H1 (cell line): Measurements from ENCODE around the gene SVIL. TPM values are rescaled to one million over a fixed set of nuclear protein-coding genes. Genes with fewer than 3 reads are reported as not detected.

Experiments
- CTCF ChIA-PET: fragments of 300-600 bp; sonication (Branson Sonifier 250); formaldehyde crosslinking; loops from one replicate; lab custom pipeline; 2021; ENCODE audit not compliant: partially characterized antibody; lab: Charles Lee
- POLR2A ChIA-PET: fragments of 300-600 bp; sonication (Branson Sonifier 250); formaldehyde crosslinking; loops from one replicate; lab custom pipeline; 2021; ENCODE audit warnings: inconsistent platforms; ENCODE audit not compliant: partially characterized antibody; lab: Charles Lee
- DNase-seq, 2 experiments: peaks; one replicate each; pipeline versions ENCODE4 v3.0.0 to v3.0.0-alpha.2; 2010 to 2022; ENCODE audit warnings: low spot score in 2 of 2, low read depth in 1 of 2, mixed read lengths in 1 of 2
- FAIRE-seq: peaks from 2 replicates; lab custom pipeline; 2011; peaks lifted over from hg19 to GRCh38; lab: Jason Lieb, UNC
- H2AFZ ChIP-seq: 2 replicates; pipeline ENCODE4 v1.8.1; 2012; ENCODE audit warnings: low read length, inconsistent platforms
- H2AK5ac ChIP-seq: 2 replicates; pipeline ENCODE4 v1.6.1; 2013; ENCODE audit warnings: low read depth, low read length
- H2BK120ac ChIP-seq: replicated peaks from 2 replicates; pipeline ENCODE3; 2013; ENCODE audit warnings: low read depth, low read length, inconsistent platforms
- H2BK12ac ChIP-seq: 2 replicates; pipeline ENCODE4 v1.6.1; 2013; ENCODE audit warnings: low read depth, low read length
- H2BK15ac ChIP-seq: 2 replicates; pipeline ENCODE4 v1.6.1; 2013; ENCODE audit warnings: low read length
- H2BK20ac ChIP-seq: 2 replicates; pipeline ENCODE4 v1.6.1; 2013; ENCODE audit warnings: low read length
- H2BK5ac ChIP-seq: 2 replicates; pipeline ENCODE4 v1.6.1; 2013; ENCODE audit warnings: low read depth, low read length
- H3K14ac ChIP-seq: 2 replicates; pipeline ENCODE4 v1.6.1; 2013; ENCODE audit warnings: inconsistent platforms; ENCODE audit not compliant: insufficient read length
- H3K18ac ChIP-seq: 2 replicates; pipeline ENCODE4 v1.6.1; 2013; ENCODE audit warnings: low read length; ENCODE audit errors: extremely low read depth
- H3K23ac ChIP-seq: 2 replicates; pipeline ENCODE4 v1.6.1; 2013; ENCODE audit warnings: inconsistent platforms; ENCODE audit not compliant: insufficient read length
- H3K23me2 ChIP-seq: 2 replicates; pipeline ENCODE4 v1.6.1; 2013; ENCODE audit warnings: low read depth, low read length
- H3K27ac ChIP-seq: 2 replicates; pipeline ENCODE4 v1.6.1; 2011; ENCODE audit warnings: low read depth, low read length, inconsistent platforms
- H3K27me3 ChIP-seq, 4 experiments: replicated peaks in 1 of 4; 1 replicate in 1 of 4; 2 replicates in 3 of 4; pipeline versions ENCODE4 v1.6.1 to v1.8.1; 2011 to 2013; ENCODE audit warnings: low read length in 3 of 4, mild to moderate bottlenecking in 3 of 4, inconsistent platforms in 2 of 4, mixed read lengths in 2 of 4, moderate library complexity in 1 of 4; ENCODE audit not compliant: control insufficient read depth in 3 of 4, insufficient read depth in 3 of 4; ENCODE audit errors: extremely low read depth in 1 of 4
- H3K36me3 ChIP-seq, 4 experiments: 2 replicates each; pipeline versions ENCODE4 v1.6.1 to v1.8.1; 2011 to 2013; ENCODE audit warnings: mild to moderate bottlenecking in 4 of 4, low read length in 3 of 4, moderate library complexity in 2 of 4, control low read depth in 1 of 4, inconsistent platforms in 1 of 4; ENCODE audit not compliant: insufficient read depth in 4 of 4, control insufficient read depth in 2 of 4
- H3K4ac ChIP-seq: replicated peaks from 2 replicates; pipeline ENCODE3; 2013; ENCODE audit warnings: low read length, low read depth, mixed read lengths, inconsistent platforms; ENCODE audit not compliant: insufficient read length
- H3K4me1 ChIP-seq, 4 experiments: replicated peaks in 1 of 4; 1 replicate in 1 of 4; 2 replicates in 3 of 4; pipeline versions ENCODE4 v1.6.1 to v1.8.1; 2011 to 2013; ENCODE audit warnings: low read length in 3 of 4, inconsistent platforms in 2 of 4, mixed read lengths in 1 of 4; ENCODE audit not compliant: insufficient read depth in 4 of 4, control insufficient read depth in 3 of 4
- H3K4me2 ChIP-seq, 2 experiments: 2 replicates each; pipeline versions ENCODE4 v1.6.1 to v1.8.1; 2011 to 2013; ENCODE audit warnings: low read depth in 2 of 2, low read length in 2 of 2, control low read depth in 1 of 2, inconsistent platforms in 1 of 2, mild to moderate bottlenecking in 1 of 2; ENCODE audit not compliant: insufficient read depth in 1 of 2
- H3K4me3 ChIP-seq, 4 experiments: fragments of 200-600, 300-600 bp in 1 of 4; sonication (generic), shearing (Covaris generic), sonication (Bioruptor Twin) in 1 of 4; 2 replicates each; pipeline versions ENCODE4 v1.5.1 to v1.8.1; 2011 to 2016; ENCODE audit warnings: low read length in 4 of 4, low read depth in 3 of 4, control low read depth in 2 of 4, inconsistent platforms in 2 of 4, mild to moderate bottlenecking in 2 of 4, mixed read lengths in 1 of 4, moderate library complexity in 1 of 4; ENCODE audit not compliant: insufficient read depth in 2 of 4; ENCODE audit errors: extremely low read depth in 1 of 4
- H3K56ac ChIP-seq: replicated peaks from 2 replicates; pipeline ENCODE3; 2013; ENCODE audit warnings: low read depth, mild to moderate bottlenecking, mixed read lengths, low read length, inconsistent platforms; ENCODE audit not compliant: insufficient read length
- H3K79me1 ChIP-seq: 2 replicates; pipeline ENCODE4 v1.6.1; 2013; ENCODE audit warnings: low read depth, low read length, control low read depth
- H3K79me2 ChIP-seq, 2 experiments: 2 replicates each; pipeline versions ENCODE4 v1.6.1 to v1.8.1; 2012 to 2013; ENCODE audit warnings: low read length in 2 of 2, mild to moderate bottlenecking in 2 of 2, inconsistent platforms in 1 of 2; ENCODE audit not compliant: insufficient read depth in 2 of 2, control insufficient read depth in 1 of 2
- H3K9ac ChIP-seq, 4 experiments: replicated peaks in 1 of 4; 1 replicate in 1 of 4; 2 replicates in 3 of 4; pipeline versions ENCODE4 v1.6.1 to v1.8.1; 2011 to 2013; ENCODE audit warnings: low read depth in 3 of 4, low read length in 3 of 4, control low read depth in 2 of 4, mild to moderate bottlenecking in 2 of 4, moderate library complexity in 2 of 4, inconsistent platforms in 1 of 4; ENCODE audit errors: extremely low read depth in 1 of 4
- H3K9me3 ChIP-seq, 2 experiments: 2 replicates each; pipeline versions ENCODE4 v1.6.1 to v1.8.1; 2012 to 2013; ENCODE audit warnings: mild to moderate bottlenecking in 2 of 2, moderate library complexity in 2 of 2, control low read depth in 1 of 2, inconsistent platforms in 1 of 2, low read depth in 1 of 2, low read length in 1 of 2, mixed read lengths in 1 of 2; ENCODE audit not compliant: insufficient read depth in 2 of 2
- H4K20me1 ChIP-seq, 2 experiments: replicated peaks in 1 of 2; 2 replicates each; pipeline versions ENCODE3 to v1.8.1; 2011 to 2013; ENCODE audit warnings: inconsistent platforms in 2 of 2, low read length in 2 of 2, mild to moderate bottlenecking in 1 of 2; ENCODE audit not compliant: insufficient read depth in 2 of 2, control insufficient read depth in 1 of 2
- H4K5ac ChIP-seq: 2 replicates; pipeline ENCODE4 v1.6.1; 2013; ENCODE audit warnings: low read length, low read depth, mixed read lengths, inconsistent platforms; ENCODE audit not compliant: insufficient read length
- H4K8ac ChIP-seq: 2 replicates; pipeline ENCODE4 v1.8.0; 2013; ENCODE audit warnings: mild to moderate bottlenecking, moderate library complexity, low read length, inconsistent platforms; ENCODE audit not compliant: insufficient read depth; ENCODE audit errors: extremely low read depth
- H4K91ac ChIP-seq: replicated peaks from 2 replicates; pipeline ENCODE3; 2013; ENCODE audit warnings: low read length, mixed read lengths, inconsistent platforms; ENCODE audit not compliant: insufficient read length
- ATF3 ChIP-seq: IDR thresholded peaks from 2 replicates; pipeline ENCODE4 v1.6.1; 2011; ENCODE audit warnings: low read depth, mild to moderate bottlenecking, low read length; ENCODE audit not compliant: insufficient read depth
- BACH1 ChIP-seq: IDR thresholded peaks from 2 replicates; pipeline ENCODE4 v1.6.1; 2012; ENCODE audit warnings: low read length, improper control_type of control experiment
- JUND ChIP-seq: IDR thresholded peaks from 2 replicates; pipeline ENCODE4 v1.6.1; 2011; ENCODE audit warnings: mild to moderate bottlenecking, improper control_type of control experiment, low read length
- KDM4A ChIP-seq: IDR thresholded peaks from one replicate; pipeline ENCODE4 v1.7.1; 2012; ENCODE audit warnings: low read depth, mild to moderate bottlenecking, moderate library complexity, low read length, inconsistent platforms; ENCODE audit not compliant: severe bottlenecking
- POLR2A ChIP-seq, 2 experiments: IDR thresholded peaks; 1 replicate in 1 of 2; 2 replicates in 1 of 2; pipeline ENCODE4 v1.6.1; 2011; ENCODE audit warnings: low read depth in 2 of 2, low read length in 2 of 2, mild to moderate bottlenecking in 2 of 2; ENCODE audit errors: control extremely low read depth in 1 of 2
- POLR2AphosphoS5 ChIP-seq: IDR thresholded peaks from 2 replicates; pipeline ENCODE4 v1.6.1; 2011; ENCODE audit warnings: low read depth, low read length
- SP1 ChIP-seq: IDR thresholded peaks from 2 replicates; pipeline ENCODE4 v1.6.1; 2011; ENCODE audit warnings: low read depth, low read length
- SP2 ChIP-seq: IDR thresholded peaks from 2 replicates; pipeline ENCODE4 v1.6.1; 2012; ENCODE audit warnings: mild to moderate bottlenecking, low read length, inconsistent platforms
- TAF7 ChIP-seq: optimal IDR thresholded peaks from 2 replicates; pipeline ENCODE3; 2011; ENCODE audit warnings: low read depth, mild to moderate bottlenecking, inconsistent platforms, low read length, moderate library complexity, borderline replicate concordance
- TCF12 ChIP-seq: IDR thresholded peaks from 2 replicates; pipeline ENCODE4 v1.6.1; 2011; ENCODE audit warnings: low read depth, mild to moderate bottlenecking, low read length
- WGBS, 2 experiments: shearing (Covaris generic) in 1 of 2; methylation state at CpG; one replicate each; pipeline versions ENCODE4 v1.1.6 to v1.1.7; 2013 to 2015; ENCODE audit warnings: low lambda C conversion rate in 2 of 2, mixed read lengths in 2 of 2, inconsistent platforms in 1 of 2, low coverage in 1 of 2, missing lambda C conversion rate in 1 of 2; ENCODE audit not compliant: insufficient replicate concordance in 2 of 2, insufficient coverage in 1 of 2, insufficient read length in 1 of 2; ENCODE audit errors: extremely low coverage in 1 of 2, missing lambda C conversion rate in 1 of 2; 5-methylcytosine and 5-hydroxymethylcytosine counted together
- polyA plus RNA-seq, 7 experiments: library from polyadenylated mRNA; depleted of rRNA in 3 of 7; stranded (reverse) in 5 of 7; unstranded in 2 of 7; fragments of >200 nt in 5 of 7; fragments of 200-250 nt in 2 of 7; gene quantifications; 1 replicate in 5 of 7; 2 replicates in 1 of 7; 4 replicates in 1 of 7; pipeline versions ENCODE4 v1.2.1 to v1.2.3, GENCODE V29; 2011 to 2013; ENCODE audit warnings: missing spikeins in 2 of 7, mixed read lengths in 2 of 7
- total RNA-seq: library from RNA; stranded (reverse); fragmentation: NEBNext Ultra II Directional; extraction: Animal tissue kit (Norgen Biotek cat#: 25700); gene quantifications from 2 replicates; pipeline ENCODE4 v1.2.1, GENCODE V29; 2021

The SVIL gene
- total and polyA plus RNA-seq, 2 of the 8 experiments (the other 6 are each of a cell fraction or from before 2014, with no cell fraction given): 4.7 to 15.4 TPM

GRCh38 chr10:29631049-29631339 is 3.8 kb downstream of the SVIL start:
- Histone ChIP-seq H4K91ac (peak overlapping the region; percentile 52), H4K8ac (no peak overlapping the region), H4K5ac (no peak overlapping the region), H3K23ac (no peak overlapping the region), H3K4me1 (peaks cover 7 to 13% (median 11%) of the 10 kb centered on the region in 4 experiments; a peak in 5 of 7 replicates), H3K9me3 (no peaks in the 10 kb centered on the region), H3K4me2 (no peak overlapping the region), H3K23me2 (no peaks in the 10 kb centered on the region), H3K79me2 (peaks cover 0 to 4% of the 10 kb centered on the region in 2 experiments; a peak in 2 of 4 replicates), H3K4ac (no peak overlapping the region), H2BK20ac (0 out of 2 replicates have a peak overlapping the region, but pooled peaks have one; percentile 34), H3K56ac (no peak overlapping the region), H3K27ac (no peak overlapping the region), H3K14ac (no peak overlapping the region), H3K27me3 (no peaks in the 10 kb centered on the region), H3K4me3 (no peak overlapping the region), H2BK120ac (no peak overlapping the region), H3K79me1 (0 out of 2 replicates have a peak, but pooled peaks cover 2% of the 10 kb centered on the region), H3K9ac (no peak overlapping the region), H3K18ac (0 out of 2 replicates have a peak overlapping the region, but pooled peaks have one; percentile 24), H2BK5ac (no peak overlapping the region; the same call in 1 of the 2 replicates), H2AK5ac (no peak overlapping the region), H2AFZ (no peak overlapping the region), H3K36me3 (no peaks in the 10 kb centered on the region), H4K20me1 (no peaks in the 10 kb centered on the region), H2BK12ac (no peak overlapping the region), H2BK15ac (no peak overlapping the region)
- CTCF ChIA-PET: no interaction called here
- WGBS, 2 experiments: 96% methylated on average over 4 of the region's 4 CpGs; no CpG with 5 or more reads in 1 of the 2 experiments
- FAIRE-seq (no peak), DNase-seq (peak in 1 of 2 experiments; percentile 28)
- POLR2A ChIA-PET: no interaction called here
- TF ChIP-seq SP2: no peak
- no peak for TF ChIP-seq SP1
- TF ChIP-seq POLR2A (IDR thresholded peaks at IDR 0.05; ENCODE audit: control extremely low read depth in 1 of 2, low read depth in 2 of 2, low read length in 2 of 2): no peak
- no peak for TF ChIP-seq BACH1
- no peak for TF ChIP-seq JUND
- TF ChIP-seq POLR2AphosphoS5: no peak
- TF ChIP-seq TAF7: no peak
- no peak for TF ChIP-seq ATF3
- no peak for TF ChIP-seq KDM4A
- TF ChIP-seq TCF12: no peak
